PC-3 (cell line): ENCODE measurements around the gene SENP1.

Source experiments
- CTCF ChIP-seq: fragments of 300-600 bp; sonication (generic); conservative IDR thresholded peaks from 2 replicates; pipeline ENCODE4 v1.5.1; 2017; ENCODE audit warnings: antibody characterized with exemption, low read depth, mild to moderate bottlenecking, low read length
- EZH2 ChIP-seq: fragments of 300-600 bp; sonication (generic); IDR thresholded peaks from one replicate; pipeline ENCODE4 v1.6.1; 2017; ENCODE audit warnings: antibody characterized with exemption, mild to moderate bottlenecking, low read length; ENCODE audit not compliant: unreplicated experiment
- EZH2phosphoT487 ChIP-seq: fragments of 300-600 bp; sonication (generic); IDR thresholded peaks from 2 replicates; pipeline ENCODE4 v1.6.1; 2018; ENCODE audit warnings: mild to moderate bottlenecking, antibody characterized with exemption, low read length, borderline replicate concordance

DNA sequence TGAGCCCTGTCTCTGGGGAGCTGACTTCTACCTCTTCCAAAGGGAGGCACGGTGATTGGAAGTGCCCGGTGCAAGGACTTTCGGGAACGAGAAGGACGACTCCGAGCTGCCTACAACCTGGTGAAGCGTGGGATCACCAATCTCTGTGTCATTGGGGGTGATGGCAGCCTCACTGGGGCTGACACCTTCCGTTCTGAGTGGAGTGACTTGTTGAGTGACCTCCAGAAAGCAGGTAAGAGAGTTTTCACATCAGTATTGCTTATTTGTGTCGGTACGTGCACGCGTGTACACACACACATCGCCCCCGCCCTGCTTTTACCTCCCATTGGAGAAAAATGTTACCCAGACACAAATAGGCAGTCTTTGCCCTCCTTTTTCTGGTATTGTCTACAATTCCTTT, 26.9 kb upstream of the SENP1 start:
- TF ChIP-seq CTCF = no peak
- no peak for TF ChIP-seq EZH2
- TF ChIP-seq EZH2phosphoT487 = no peak
